NCI-H187 (cell line): ENCODE results near the gene SIRT7.
"Not testable (repeated sequence)": the region's sequence is repeated elsewhere in the genome, so short reads cannot be mapped to it uniquely, and the experiment has no call there.

ENCODE experiments used
- DNase-seq, 2 experiments: peaks; one replicate each; lab custom pipeline; 2025; lab: John Stamatoyannopoulos, UW

SIRT7 gene

DNA sequence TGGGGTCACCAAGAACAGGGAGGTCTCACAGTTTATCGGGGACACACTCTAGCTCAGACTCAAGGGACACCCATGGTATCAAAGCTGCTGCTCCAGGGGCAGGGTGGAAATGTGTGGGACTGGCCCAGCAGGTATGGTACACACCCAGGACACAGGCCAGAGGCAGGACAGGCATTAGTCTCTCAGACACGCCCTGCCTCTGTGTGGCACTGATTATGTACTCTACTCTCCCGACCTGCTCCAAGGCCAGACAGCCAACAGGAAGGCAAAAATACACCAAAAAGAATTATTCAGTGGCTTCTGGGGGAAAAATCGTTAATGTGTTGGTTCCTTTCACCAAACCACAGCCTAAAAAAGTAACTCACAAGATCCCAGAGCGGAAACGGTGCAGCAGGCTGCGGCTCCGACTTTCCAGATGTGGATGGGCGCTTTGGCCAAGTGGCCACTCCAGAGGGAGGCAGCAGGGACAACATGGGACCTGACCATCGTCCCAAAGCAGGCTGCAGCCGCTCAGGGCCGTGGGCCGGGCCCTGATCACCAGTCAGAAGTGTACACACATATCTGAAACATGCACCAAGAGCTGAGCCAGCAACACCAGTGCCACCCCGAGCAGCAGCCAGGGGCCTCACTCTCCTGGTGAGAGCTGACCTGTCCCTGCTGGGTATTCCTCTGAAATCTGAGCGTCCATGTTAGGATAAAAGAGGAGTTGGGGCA is 1.0 kb upstream of the SIRT7 start:
- no peak for DNase-seq

GRCh38 chr17:81918333-81918669 is 325 bp upstream of the SIRT7 start:
- not testable (repeated sequence) for DNase-seq

GRCh38 chr17:81916234-81917001 is 1.6 kb downstream of the SIRT7 start:
- no peak for DNase-seq

- no peak for DNase-seq
Observed at GRCh38 chr17:81915331-81915730, 2.6 kb downstream of the SIRT7 start.

DNA sequence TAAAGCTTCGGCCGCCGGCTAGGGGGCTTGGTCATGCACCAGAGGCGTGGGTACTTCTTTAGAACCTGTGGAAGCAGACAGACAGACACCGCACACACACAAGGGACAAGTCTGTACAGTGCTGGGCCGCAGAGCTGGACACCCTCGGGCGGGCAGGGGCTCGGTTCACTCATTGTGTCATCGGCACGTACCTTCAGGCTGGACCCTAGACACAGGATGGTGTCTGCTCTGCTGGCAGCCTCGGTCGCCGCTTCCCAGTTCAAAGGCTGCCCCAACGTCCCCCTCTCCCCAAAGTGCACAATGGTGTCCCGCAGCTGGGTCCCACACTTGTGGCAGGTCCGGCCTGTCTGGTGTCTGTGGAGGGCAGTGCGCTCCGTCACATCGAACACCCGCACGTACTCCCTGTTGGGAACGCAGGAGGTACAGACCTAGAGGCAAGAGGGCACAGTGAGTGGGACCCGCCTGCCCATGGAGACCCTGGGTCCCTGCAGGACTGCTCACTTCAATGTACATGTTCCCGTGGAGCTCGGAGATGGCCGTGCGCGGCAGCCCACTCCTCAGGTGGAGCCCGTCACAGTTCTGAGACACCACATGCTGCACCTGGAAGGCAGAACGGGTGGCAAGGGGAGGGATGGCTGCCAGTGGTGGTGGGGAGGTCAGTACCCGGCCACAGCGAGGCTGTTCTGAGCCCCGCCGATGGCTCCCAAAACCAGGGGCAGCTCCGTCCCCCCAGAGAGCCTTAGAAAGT is 3.7 kb downstream of the SIRT7 start:
- no peak for DNase-seq

DNA sequence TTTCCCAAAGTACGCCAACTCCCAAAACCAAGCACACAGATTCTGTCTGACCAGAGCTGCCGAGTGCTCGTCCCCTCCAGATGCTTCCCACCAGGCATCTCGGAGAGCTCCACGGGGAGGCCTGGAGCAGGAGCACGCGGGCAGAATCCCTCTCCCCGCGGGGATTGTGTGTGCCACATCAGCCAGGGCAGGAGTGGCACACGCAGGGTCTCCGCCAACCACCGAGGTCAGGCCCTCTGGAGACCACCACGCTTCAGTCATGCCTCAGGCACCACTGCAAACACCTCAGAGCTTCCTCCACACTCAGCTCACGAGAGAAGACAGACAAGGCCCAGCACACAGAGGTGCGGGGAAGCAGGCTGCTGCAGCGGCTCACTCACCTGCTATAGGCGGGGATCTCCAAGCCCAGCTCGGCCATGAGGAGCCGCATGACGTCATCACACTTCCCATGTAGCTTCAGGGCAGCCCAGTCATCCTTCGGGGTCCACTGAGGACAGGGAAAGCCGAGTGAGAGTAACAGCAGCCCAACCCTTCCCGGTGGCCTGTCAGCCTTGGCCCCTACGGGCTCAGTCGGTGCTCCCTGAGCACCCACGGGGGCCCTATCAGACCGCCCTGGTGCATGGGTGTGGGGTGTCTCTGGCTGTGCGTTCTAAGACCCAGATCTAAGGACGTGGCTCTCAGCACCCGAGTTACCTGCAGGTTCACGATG is 4.4 kb downstream of the SIRT7 start:
- DNase-seq = no peak

DNA sequence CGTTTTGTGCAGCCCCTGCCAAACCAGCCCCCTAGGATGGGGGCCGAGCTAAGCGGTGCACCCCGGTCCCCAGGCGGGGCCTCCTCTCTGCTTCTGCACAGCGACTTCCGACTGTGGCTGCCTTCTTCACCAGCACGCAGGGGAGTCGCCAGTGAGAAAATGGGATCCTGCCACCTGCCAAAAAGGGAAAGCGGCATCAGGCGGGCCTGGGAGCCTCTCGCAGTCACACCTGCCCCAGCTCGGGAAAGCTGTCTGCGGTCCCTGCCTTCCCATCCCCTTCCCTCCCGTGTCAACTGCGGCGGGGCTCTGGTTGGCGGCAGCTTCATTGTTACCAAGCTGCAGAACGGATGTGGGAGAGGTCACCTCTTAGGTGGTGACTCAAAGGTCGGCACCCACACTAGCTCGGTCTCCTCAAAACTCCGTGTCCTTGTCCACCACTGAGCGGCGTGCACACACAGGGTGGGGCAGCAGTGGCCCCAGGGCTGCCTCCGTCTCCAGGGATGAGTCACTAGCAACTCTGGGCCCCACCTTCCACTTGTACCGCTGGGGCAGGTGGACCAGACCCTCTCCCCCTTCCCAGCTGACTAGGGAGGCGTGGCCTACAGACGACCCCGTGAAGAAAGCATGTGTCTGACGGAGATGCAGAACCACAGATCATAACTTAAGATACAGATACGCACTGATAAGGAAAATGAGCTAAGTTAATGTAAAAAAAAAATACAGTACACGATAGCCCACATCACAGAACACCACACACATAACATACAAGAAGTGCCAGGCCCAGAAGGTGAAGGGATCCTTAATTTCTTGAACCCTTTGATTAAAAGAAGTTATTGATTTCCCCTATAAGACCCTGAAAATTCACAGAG is 5.3 kb downstream of the SIRT7 start:
- no peak for DNase-seq

DNA sequence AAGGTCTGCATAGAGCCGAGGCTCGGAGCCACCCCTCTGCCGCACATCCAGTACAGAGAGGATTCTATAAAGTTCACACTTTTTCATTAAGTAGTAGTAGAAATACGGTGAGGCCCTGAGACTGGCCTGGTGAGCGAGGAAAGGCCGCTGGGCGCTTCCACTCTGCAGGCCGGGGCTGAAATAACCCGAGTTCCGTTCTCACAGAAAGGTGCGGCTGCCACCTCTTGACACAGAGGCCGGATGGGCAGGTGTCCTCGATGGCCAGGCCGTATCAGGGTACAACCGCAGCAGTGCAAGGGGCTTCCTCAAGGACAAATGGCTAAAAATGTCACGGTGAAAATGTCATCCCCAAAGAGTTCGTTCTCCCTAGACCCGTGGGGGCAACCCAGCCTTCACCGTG is 6.0 kb downstream of the SIRT7 start:
- no peak for DNase-seq

GRCh38 chr17:81911277-81911961 is 6.6 kb downstream of the SIRT7 start, which contains the start of gene PCYT2:
Gene PCYT2, minus strand, starts transcription at chr17:81911399. Its CDS starts 44 bp downstream, at chr17:81911355.
- DNase-seq = peak; percentile 42 to 93

- no peak for DNase-seq
Observed at GRCh38 chr17:81910840-81911276, 7.1 kb downstream of the SIRT7 start.

- no peak for DNase-seq
Observed at GRCh38 chr17:81909966-81910839, 7.8 kb downstream of the SIRT7 start.

DNA sequence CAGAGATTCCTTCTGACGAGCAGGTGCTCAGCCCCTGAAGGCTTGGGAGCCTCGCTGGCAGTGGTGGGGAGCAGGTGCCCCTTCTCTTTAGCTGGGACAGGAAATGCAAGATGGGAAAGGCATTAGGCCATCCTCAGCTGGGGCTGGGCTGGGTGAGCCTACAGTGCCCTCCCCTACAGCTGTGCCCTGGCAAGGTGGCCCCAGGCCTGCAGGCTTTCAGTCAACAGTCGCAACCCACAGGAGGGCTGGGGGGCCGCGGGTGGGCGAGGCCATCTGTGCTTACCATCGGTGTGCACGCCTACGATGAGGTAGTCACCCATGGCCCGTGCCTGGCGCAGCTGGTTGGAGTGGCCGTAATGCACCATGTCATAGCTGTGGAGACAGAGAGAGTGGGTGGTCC is 8.7 kb downstream of the SIRT7 start:
- no peak for DNase-seq

GRCh38 chr17:81908793-81909192 is 9.2 kb downstream of the SIRT7 start:
- DNase-seq = no peak

DNA sequence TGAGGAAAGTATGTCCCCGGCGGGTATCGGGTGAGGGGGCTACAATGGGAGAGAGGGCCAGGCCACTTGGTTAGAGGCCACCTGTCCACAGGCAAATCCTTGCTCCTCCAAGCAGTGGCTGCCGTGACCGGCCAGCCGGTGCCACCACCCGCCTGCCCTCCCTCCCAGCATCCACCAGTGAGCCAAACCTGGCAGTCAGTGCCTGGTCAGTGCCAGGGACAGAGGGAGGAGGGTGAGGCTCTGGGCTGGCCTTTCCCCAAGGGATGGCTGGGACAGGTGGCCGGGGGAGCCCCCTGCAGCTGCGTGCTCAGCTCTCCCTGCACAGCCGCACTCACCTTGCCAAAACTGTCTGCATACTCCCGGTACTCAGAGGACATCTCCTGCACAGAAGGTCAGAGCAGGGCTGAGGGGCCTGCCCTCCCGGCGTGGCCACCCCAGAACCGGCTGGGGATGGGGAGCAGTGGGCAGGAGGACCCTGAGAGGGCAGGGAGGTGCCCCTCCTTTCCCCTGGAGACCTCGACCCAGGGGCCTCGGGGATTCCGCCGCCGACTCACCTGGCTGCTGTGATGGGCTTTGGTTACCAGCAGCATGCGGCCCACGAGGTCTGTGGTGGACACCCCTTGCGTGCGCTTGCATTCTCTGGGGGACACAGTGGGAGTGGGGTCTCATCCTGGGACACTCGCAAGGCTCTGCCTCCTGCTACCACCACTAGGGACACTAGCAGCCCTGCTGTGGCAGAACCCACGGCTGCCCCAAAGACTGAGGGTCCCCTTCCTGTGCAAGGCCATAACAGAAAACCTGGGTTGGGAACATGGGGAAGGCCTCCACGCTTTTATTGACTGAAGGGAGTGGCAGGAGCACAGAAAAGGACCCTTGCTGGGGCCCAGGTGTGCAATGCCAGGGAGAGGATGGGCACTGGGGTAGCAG is 10.5 kb downstream of the SIRT7 start:
- no peak for DNase-seq

- no peak for DNase-seq
Observed at GRCh38 chr17:81906476-81907218, 11.3 kb downstream of the SIRT7 start.

DNA sequence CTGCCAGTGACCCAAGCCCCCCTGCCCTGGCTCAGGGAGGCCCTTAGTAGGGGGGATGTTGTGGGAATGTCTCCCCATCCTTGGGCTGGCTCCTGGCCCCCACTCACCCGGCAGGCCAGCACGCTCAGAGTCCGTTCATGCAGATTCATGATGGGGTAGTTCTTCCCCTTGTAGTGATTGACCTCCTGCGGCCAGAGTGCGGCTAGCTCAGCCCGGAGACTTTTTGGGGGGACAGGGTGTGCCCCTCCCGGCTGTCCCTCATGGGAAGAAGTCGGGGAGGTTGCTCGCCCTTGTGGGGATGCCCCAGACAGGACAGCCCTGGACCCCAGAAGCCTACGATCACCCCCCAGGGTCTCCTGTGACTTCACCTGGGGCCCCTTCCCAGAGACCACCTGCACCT is 12.0 kb downstream of the SIRT7 start:
- no peak for DNase-seq

DNA sequence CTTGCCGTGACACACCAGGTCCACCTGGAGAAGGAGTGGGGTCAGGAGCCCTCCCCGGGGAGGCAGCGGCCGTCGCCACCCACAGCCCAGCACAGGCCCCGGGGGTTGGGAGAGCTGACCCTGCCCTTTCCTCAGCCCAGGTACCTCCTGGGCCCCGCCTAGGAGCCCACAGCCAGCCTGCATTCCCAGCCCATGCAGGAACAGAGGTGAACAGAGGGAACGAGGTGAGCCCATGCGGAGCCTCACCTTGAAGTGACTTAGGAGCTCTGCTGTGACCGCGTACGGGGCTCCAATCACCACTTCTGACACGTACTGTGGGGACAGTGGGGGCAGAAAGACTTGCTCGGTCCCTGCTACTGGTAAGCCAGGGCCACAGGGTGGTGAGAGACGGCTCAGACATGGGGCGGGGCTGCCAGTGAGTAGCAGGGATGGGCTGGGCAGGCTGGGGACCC is 12.5 kb downstream of the SIRT7 start:
- DNase-seq = no peak
